B cell (primary cell): ENCODE data around the gene ELOVL3. TPM values are rescaled to one million over a fixed set of nuclear protein-coding genes. Genes with fewer than 3 reads are reported as not detected.
"Not testable (repeated sequence)": the region's sequence is repeated elsewhere in the genome, so short reads cannot be mapped to it uniquely, and the experiment has no call there.

Source experiments
- ATAC-seq: fragments of 200-7000 bp; cut with Tn5 transposase; one replicate; pipeline ENCODE4 v1.10.0; 2021; ENCODE audit warnings: low read depth, mild to moderate bottlenecking, moderate number of reproducible peaks, moderate library complexity
- CTCF ChIA-PET: fragments of 350-600 bp; sonication (Branson Sonifier 250); formaldehyde crosslinking; loops from one replicate; lab custom pipeline; 2021; ENCODE audit warnings: antibody characterized with exemption, inconsistent platforms; lab: Charles Lee
- POLR2A ChIA-PET: fragments of 350-600 bp; sonication (Branson Sonifier 250); formaldehyde crosslinking; loops from one replicate; lab custom pipeline; 2021; ENCODE audit warnings: antibody characterized with exemption; lab: Charles Lee
- DNase-seq: peaks from one replicate; pipeline ENCODE4 v3.0.0; 2013
- H2AFZ ChIP-seq: 2 replicates; pipeline ENCODE4 v1.6.1; 2012; ENCODE audit warnings: mild to moderate bottlenecking, low read depth, low read length; ENCODE audit not compliant: insufficient read depth, poor library complexity, severe bottlenecking
- H3K27ac ChIP-seq, 2 donors: 1 replicate in 1 of 2; 2 replicates in 1 of 2; pipeline ENCODE4 v1.5.1; 2012 to 2013; ENCODE audit warnings: low read length in 2 of 2, mild to moderate bottlenecking in 2 of 2, moderate library complexity in 1 of 2
- H3K27me3 ChIP-seq, 4 experiments: fragments of 200-600 bp in 1 of 4; sonication (generic) in 1 of 4; replicated peaks in 1 of 4; 1 replicate in 2 of 4; 2 replicates in 2 of 4; pipeline versions ENCODE4 v1.6.1 to v1.7.0; 2013 to 2016; ENCODE audit warnings: low read length in 3 of 4, mild to moderate bottlenecking in 2 of 4, mixed read lengths in 1 of 4, moderate library complexity in 1 of 4; ENCODE audit not compliant: insufficient read depth in 4 of 4, control insufficient read depth in 3 of 4; ENCODE audit errors: control extremely low read depth in 1 of 4
- H3K36me3 ChIP-seq, 2 experiments: replicated peaks in 1 of 2; 1 replicate in 1 of 2; 2 replicates in 1 of 2; pipeline versions ENCODE4 v1.6.1 to v1.7.1; 2013; ENCODE audit warnings: low read length in 1 of 2; ENCODE audit not compliant: insufficient read depth in 2 of 2, control insufficient read depth in 1 of 2; ENCODE audit errors: control extremely low read depth in 1 of 2, extremely low read depth in 1 of 2
- H3K4me1 ChIP-seq, 2 donors: fragments of 200-600 bp in 1 of 2; sonication (generic) in 1 of 2; 1 replicate in 1 of 2; 2 replicates in 1 of 2; pipeline versions ENCODE4 v1.5.1 to v1.6.1; 2013 to 2017; ENCODE audit warnings: low read length in 2 of 2; ENCODE audit not compliant: control insufficient read depth in 2 of 2, insufficient read depth in 2 of 2
- H3K4me2 ChIP-seq: replicated peaks from 2 replicates; pipeline ENCODE3; 2012; ENCODE audit warnings: mild to moderate bottlenecking, low read depth, low read length; ENCODE audit not compliant: poor library complexity, severe bottlenecking
- H3K4me3 ChIP-seq, 5 experiments: fragments of 200-600 bp in 1 of 5; sonication (generic) in 1 of 5; 1 replicate in 3 of 5; 2 replicates in 2 of 5; pipeline versions ENCODE4 v1.5.1 to v1.7.0; 2011 to 2016; ENCODE audit warnings: low read length in 4 of 5, mild to moderate bottlenecking in 4 of 5, low read depth in 2 of 5, control low read depth in 1 of 5, moderate library complexity in 1 of 5; ENCODE audit not compliant: insufficient read depth in 1 of 5; ENCODE audit errors: control extremely low read depth in 1 of 5, extremely low read depth in 1 of 5
- H3K79me2 ChIP-seq: fragments of 200-600 bp; sonication (generic); one replicate; pipeline ENCODE4 v1.6.0; 2016; ENCODE audit warnings: low read length; ENCODE audit not compliant: control insufficient read depth, insufficient read depth
- H3K9ac ChIP-seq: fragments of 200-600 bp; sonication (generic); 2 replicates; pipeline ENCODE4 v1.6.1; 2017; ENCODE audit warnings: mild to moderate bottlenecking, low read length, moderate library complexity
- H3K9me3 ChIP-seq, 3 donors: one replicate each; pipeline versions ENCODE4 v1.6.1 to v1.7.1; 2013; ENCODE audit warnings: low read length in 2 of 3; ENCODE audit not compliant: control insufficient read depth in 2 of 3, insufficient read depth in 1 of 3; ENCODE audit errors: control extremely low read depth in 1 of 3
- H4K20me1 ChIP-seq: 2 replicates; pipeline ENCODE4 v1.6.0; 2012; ENCODE audit warnings: mild to moderate bottlenecking, low read length; ENCODE audit not compliant: insufficient read depth, control insufficient read depth, poor library complexity, severe bottlenecking
- H3K27ac Mint-ChIP-seq: one replicate; pipeline ENCODE4 v1.8.0; 2021; ENCODE audit warnings: mixed read lengths
- H3K27me3 Mint-ChIP-seq: one replicate; pipeline ENCODE4 v1.8.0; 2021; ENCODE audit warnings: mixed read lengths
- H3K4me1 Mint-ChIP-seq: one replicate; pipeline ENCODE4 v1.8.0; 2021; ENCODE audit warnings: mixed read lengths
- H3K4me3 Mint-ChIP-seq: one replicate; pipeline ENCODE4 v1.8.0; 2021; ENCODE audit warnings: mixed read lengths
- H3K9me3 Mint-ChIP-seq: one replicate; pipeline ENCODE4 v1.8.0; 2022; ENCODE audit warnings: mixed read lengths; ENCODE audit not compliant: insufficient read depth
- EZH2 ChIP-seq: IDR thresholded peaks from 2 replicates; pipeline ENCODE4 v1.6.1; 2012; ENCODE audit warnings: borderline replicate concordance, low read depth, mild to moderate bottlenecking, moderate library complexity, low read length; ENCODE audit not compliant: insufficient read depth, poor library complexity, severe bottlenecking
- WGBS: methylation state at CpG from one replicate; pipeline ENCODE4 v1.1.5; 2013; ENCODE audit warnings: missing lambda C conversion rate; ENCODE audit not compliant: insufficient coverage; 5-methylcytosine and 5-hydroxymethylcytosine counted together
- intact Hi-C: fragments of 100-400 bp; cut with micrococcal nuclease; formaldehyde crosslinking; loops from one replicate; pipeline ENCODE4 v1.10.0; 2022
- polyA plus RNA-seq: library from polyadenylated mRNA; depleted of rRNA; stranded (reverse); fragments of >200 nt; gene quantifications from 2 replicates; pipeline ENCODE4 v1.2.3, GENCODE V29; 2012
- total RNA-seq, 2 donors: library from RNA; stranded (reverse); fragments of 120-200 nt in 1 of 2; gene quantifications; 1 replicate in 1 of 2; 2 replicates in 1 of 2; pipeline versions ENCODE4 v1.2.3 to v1.2.4, GENCODE V29; 2013 to 2022
- TF ChIP-seq, protein P1 (sequence below): fragments of 200-600 bp; IDR thresholded peaks from one replicate; pipeline ENCODE4 v1.8.0; 2022; ENCODE audit warnings: antibody characterized with exemption, mild to moderate bottlenecking

The ELOVL3 gene
- total and polyA plus RNA-seq, 2 donors (not counting 1 experiment from before 2014, with no cell fraction given): not detected

- H3K4me3 ChIP-seq: peak overlapping the region; percentile 80 to 99 (median 98)
- peak overlapping the region; percentile 86 to 90 for H3K27ac ChIP-seq
- TF ChIP-seq, protein P1, sequence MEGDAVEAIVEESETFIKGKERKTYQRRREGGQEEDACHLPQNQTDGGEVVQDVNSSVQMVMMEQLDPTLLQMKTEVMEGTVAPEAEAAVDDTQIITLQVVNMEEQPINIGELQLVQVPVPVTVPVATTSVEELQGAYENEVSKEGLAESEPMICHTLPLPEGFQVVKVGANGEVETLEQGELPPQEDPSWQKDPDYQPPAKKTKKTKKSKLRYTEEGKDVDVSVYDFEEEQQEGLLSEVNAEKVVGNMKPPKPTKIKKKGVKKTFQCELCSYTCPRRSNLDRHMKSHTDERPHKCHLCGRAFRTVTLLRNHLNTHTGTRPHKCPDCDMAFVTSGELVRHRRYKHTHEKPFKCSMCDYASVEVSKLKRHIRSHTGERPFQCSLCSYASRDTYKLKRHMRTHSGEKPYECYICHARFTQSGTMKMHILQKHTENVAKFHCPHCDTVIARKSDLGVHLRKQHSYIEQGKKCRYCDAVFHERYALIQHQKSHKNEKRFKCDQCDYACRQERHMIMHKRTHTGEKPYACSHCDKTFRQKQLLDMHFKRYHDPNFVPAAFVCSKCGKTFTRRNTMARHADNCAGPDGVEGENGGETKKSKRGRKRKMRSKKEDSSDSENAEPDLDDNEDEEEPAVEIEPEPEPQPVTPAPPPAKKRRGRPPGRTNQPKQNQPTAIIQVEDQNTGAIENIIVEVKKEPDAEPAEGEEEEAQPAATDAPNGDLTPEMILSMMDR: no peak
- no peak for TF ChIP-seq EZH2
- H4K20me1 ChIP-seq: peaks cover 46% of the 10 kb centered on the region
- H3K9me3 ChIP-seq: peaks cover 0 to 6% (median 0%) of the 10 kb centered on the region in 3 donors
- intact Hi-C loops: loop anchor here (5.0 to 10.0 kb wide), 4 partner anchors 181 to 891 kb away; partner anchors contain the start of genes ARL3, BTRC, HPS6 and OGA
- Mint-ChIP-seq H3K9me3 (no peaks in the 10 kb centered on the region), H3K4me3 (peak overlapping the region; percentile 94), H3K27me3 (peaks cover 16% of the 10 kb centered on the region), H3K27ac (no peak overlapping the region), H3K4me1 (peaks cover 51% of the 10 kb centered on the region)
- peaks cover 41% of the 10 kb centered on the region in 2 donors for H3K4me1 ChIP-seq
- DNase-seq (no peak), ATAC-seq (no peak)
- H3K27me3 ChIP-seq: peaks cover 0 to 22% (median 17%) of the 10 kb centered on the region in 4 experiments
- POLR2A ChIA-PET: interaction anchor here (1.3 kb wide), 1 partner anchor 215 kb away, joined by 3 read pairs; no protein-coding TSS in a partner anchor
- 73% methylated on average over 1 of the region's 3 CpGs for WGBS
- H3K36me3 ChIP-seq: peaks cover 0 to 6% of the 10 kb centered on the region in 2 experiments
- CTCF ChIA-PET: interaction anchor here (4.5 kb wide), 1 partner anchor 15 kb away, joined by 46 read pairs; no protein-coding TSS in a partner anchor
- peaks cover 66% of the 10 kb centered on the region for H3K79me2 ChIP-seq
- H3K4me2 ChIP-seq: peak overlapping the region; percentile 82
- H2AFZ ChIP-seq: peak overlapping the region; percentile 91
- peak overlapping the region; percentile 86 for H3K9ac ChIP-seq
These were observed 20.2 kb downstream of the ELOVL3 start for GRCh38 chr10:102246261-102246660.

DNA sequence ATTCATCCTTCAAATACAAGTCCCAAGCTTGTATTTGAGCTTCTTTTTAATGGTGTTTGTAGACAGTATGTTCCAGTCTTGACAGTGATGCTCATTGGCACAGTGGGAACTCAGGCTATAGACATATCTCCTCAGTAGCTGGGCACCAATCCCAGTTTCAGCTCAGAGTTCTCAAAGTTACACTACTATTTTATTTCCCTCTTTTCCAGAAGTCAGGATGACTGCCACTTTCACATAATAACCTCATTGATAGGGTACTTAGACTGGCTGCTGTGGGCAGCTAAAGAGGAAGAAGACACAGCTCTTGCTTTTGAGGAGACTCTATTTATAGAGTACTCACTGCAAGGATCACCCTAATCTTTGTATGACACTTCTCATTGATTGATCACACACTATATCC, 21.6 kb downstream of the ELOVL3 start:
- peaks cover 43% of the 10 kb centered on the region for H3K4me1 Mint-ChIP-seq
- no peak for TF ChIP-seq EZH2
- TF ChIP-seq, protein P1: no peak
- ATAC-seq (no peak), DNase-seq (no peak)
- Histone ChIP-seq H2AFZ (no peak overlapping the region), H3K79me2 (peaks cover 80% of the 10 kb centered on the region), H3K27me3 (peaks cover 0 to 8% (median 7%) of the 10 kb centered on the region in 4 experiments), H3K4me2 (no peak overlapping the region), H3K4me3 (no peak overlapping the region), H3K4me1 (peaks cover 30 to 31% of the 10 kb centered on the region in 2 donors), H3K36me3 (peaks cover 0 to 9% of the 10 kb centered on the region in 2 experiments), H3K27ac (no peak overlapping the region), H3K9me3 (no peaks in the 10 kb centered on the region), H3K9ac (no peak overlapping the region), H4K20me1 (peaks cover 50% of the 10 kb centered on the region)
- H3K27ac Mint-ChIP-seq: no peak overlapping the region
- POLR2A ChIA-PET: no interaction called here
- peaks cover 7% of the 10 kb centered on the region for H3K27me3 Mint-ChIP-seq
- H3K9me3 Mint-ChIP-seq: no peaks in the 10 kb centered on the region
- CTCF ChIA-PET: interaction anchor here (0.8 to 3.9 kb wide), 7 partner anchors 13 to 232 kb away, joined by 3 to 35 read pairs (median 4); no protein-coding TSS in a partner anchor
- intact Hi-C loops: loop anchor here (5.0 to 10.0 kb wide), 4 partner anchors 183 to 893 kb away; partner anchors contain the start of genes ARL3, BTRC, HPS6 and OGA
- peak overlapping the region; percentile 36 for H3K4me3 Mint-ChIP-seq

DNA sequence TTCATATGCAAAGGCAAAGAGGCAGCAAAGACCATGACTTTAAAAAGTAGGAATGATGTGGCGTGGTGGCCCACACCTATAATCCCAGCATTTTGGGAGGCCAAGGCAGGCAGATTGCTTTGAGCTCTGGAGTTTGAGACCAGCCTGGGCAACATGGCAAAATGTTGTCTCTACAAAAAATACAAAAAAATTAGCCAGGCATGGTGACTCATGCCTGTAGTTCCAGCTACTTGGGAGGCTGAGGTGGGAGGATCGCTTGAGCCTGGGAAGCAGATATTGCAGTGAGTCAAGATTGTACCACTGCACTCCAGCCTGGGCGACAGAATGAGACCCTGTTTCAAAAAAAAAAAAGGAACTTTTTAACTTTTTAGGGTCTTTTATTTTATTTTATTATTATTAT, 26.4 kb downstream of the ELOVL3 start:
- H3K9me3 Mint-ChIP-seq, intact Hi-C loops, H2AFZ ChIP-seq, H3K27ac ChIP-seq, H3K4me3 Mint-ChIP-seq, H3K4me2 ChIP-seq, H3K9ac ChIP-seq, ATAC-seq, POLR2A ChIA-PET, H3K4me3 ChIP-seq, H3K27me3 Mint-ChIP-seq, H3K27ac Mint-ChIP-seq, DNase-seq, H3K9me3 ChIP-seq, H3K27me3 ChIP-seq: not testable (repeated sequence)
- Histone ChIP-seq H3K4me1 (peaks cover 4 to 11% of the 10 kb centered on the region in 2 donors), H3K79me2 (peaks cover 96% of the 10 kb centered on the region), H3K36me3 (peaks cover 0 to 14% of the 10 kb centered on the region in 2 experiments), H4K20me1 (peaks cover 89% of the 10 kb centered on the region)
- H3K4me1 Mint-ChIP-seq: peaks cover 26% of the 10 kb centered on the region
- WGBS: 100% methylated on average over 1 of the region's 3 CpGs
- CTCF ChIA-PET: interaction anchor here (2.2 to 2.3 kb wide), 2 partner anchors 22 to 100 kb away, joined by 8 read pairs; no protein-coding TSS in a partner anchor
